Measurements from ENCODE around the gene ZNF710. TPM values are rescaled to one million over a fixed set of nuclear protein-coding genes. Genes with fewer than 3 reads are reported as not detected.
"Not testable (repeated sequence)": the region's sequence is repeated elsewhere in the genome, so short reads cannot be mapped to it uniquely, and the experiment has no call there.

ZNF710 gene
- total RNA-seq, 1 donor from 2014 or later = 25.2 TPM

DNA sequence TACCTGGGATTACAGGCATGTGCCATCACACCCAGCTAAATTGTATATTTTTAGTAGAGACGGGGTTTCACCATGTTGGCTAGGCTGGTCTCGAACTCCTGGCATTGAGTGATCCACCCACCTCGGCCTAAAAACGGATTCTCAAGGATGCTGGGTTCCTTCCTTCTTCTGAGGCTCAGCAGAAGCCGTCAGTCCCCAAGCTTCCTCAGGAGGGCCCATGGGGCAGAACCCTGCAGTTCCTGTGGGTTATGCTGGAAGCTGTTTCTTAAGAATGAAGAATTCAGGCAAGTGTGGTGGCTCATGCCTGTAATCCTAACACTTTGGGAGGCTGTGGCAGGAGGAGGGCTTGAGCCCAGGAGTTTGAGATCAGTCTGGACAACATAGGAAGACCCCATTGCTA lies 29.0 kb upstream of the ZNF710 start:
- TF ChIP-seq, protein P1, sequence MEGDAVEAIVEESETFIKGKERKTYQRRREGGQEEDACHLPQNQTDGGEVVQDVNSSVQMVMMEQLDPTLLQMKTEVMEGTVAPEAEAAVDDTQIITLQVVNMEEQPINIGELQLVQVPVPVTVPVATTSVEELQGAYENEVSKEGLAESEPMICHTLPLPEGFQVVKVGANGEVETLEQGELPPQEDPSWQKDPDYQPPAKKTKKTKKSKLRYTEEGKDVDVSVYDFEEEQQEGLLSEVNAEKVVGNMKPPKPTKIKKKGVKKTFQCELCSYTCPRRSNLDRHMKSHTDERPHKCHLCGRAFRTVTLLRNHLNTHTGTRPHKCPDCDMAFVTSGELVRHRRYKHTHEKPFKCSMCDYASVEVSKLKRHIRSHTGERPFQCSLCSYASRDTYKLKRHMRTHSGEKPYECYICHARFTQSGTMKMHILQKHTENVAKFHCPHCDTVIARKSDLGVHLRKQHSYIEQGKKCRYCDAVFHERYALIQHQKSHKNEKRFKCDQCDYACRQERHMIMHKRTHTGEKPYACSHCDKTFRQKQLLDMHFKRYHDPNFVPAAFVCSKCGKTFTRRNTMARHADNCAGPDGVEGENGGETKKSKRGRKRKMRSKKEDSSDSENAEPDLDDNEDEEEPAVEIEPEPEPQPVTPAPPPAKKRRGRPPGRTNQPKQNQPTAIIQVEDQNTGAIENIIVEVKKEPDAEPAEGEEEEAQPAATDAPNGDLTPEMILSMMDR (IDR thresholded peaks at IDR 0.05; ENCODE audit: partially characterized antibody, unreplicated experiment) = no peak
- Mint-ChIP-seq H3K4me1 (ENCODE audit: low read depth, unreplicated experiment) (no peaks in the 10 kb centered on the region), H3K27me3 (ENCODE audit: unreplicated experiment) (peaks cover 2% of the 10 kb centered on the region), H3K4me3 (ENCODE audit: unreplicated experiment) (no peak overlapping the region), H3K27ac (ENCODE audit: unreplicated experiment) (no peak overlapping the region), H3K36me3 (ENCODE audit: unreplicated experiment) (no peaks in the 10 kb centered on the region), H3K9me3 (ENCODE audit: unreplicated experiment) (peaks cover 2% of the 10 kb centered on the region)
- DNase-seq = no peak

DNA sequence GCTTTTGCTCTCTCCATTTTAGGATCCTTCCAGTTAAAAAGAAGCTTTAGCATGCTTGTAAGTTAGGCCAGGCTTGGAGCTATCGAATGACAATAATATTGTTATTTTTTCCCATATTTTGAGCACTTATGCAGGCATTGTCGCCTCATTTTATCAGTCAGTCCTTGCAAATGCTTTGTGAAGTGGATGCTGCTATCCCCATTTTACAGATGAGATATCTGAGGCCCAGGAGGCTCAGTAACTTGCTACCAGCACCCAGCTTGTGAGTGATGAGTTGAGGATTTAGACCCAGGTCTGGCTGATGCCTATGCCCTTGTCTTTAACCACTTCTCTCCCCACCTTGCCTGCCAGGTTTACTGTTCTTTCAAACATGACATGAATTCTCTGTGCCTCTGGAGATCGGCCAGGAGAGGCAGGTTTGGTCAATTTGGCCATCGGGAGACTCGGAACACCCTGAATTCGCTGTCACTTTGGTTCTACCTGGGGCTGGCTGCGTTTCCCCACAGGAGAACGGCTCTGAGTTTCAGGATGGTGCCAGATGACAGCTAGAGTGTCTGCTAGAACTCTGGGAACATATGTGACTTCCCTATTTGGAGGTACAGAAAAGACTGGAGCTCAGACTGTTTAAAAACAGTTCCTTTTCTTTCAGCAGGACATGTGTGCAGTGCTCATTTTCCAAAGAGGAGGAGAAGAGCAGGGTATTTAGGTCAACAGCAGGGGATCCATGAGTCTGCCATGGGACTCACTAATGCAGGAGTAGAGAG lies 25.5 kb upstream of the ZNF710 start:
- no peak for DNase-seq
- Mint-ChIP-seq H3K36me3 (ENCODE audit: unreplicated experiment) (no peaks in the 10 kb centered on the region), H3K4me3 (ENCODE audit: unreplicated experiment) (no peak overlapping the region), H3K9me3 (ENCODE audit: unreplicated experiment) (peaks cover 2% of the 10 kb centered on the region), H3K27me3 (ENCODE audit: unreplicated experiment) (peaks cover 2% of the 10 kb centered on the region), H3K27ac (ENCODE audit: unreplicated experiment) (no peak overlapping the region), H3K4me1 (ENCODE audit: low read depth, unreplicated experiment) (no peaks in the 10 kb centered on the region)
- TF ChIP-seq, protein P1 (IDR thresholded peaks at IDR 0.05; ENCODE audit: partially characterized antibody, unreplicated experiment) = no peak

DNA sequence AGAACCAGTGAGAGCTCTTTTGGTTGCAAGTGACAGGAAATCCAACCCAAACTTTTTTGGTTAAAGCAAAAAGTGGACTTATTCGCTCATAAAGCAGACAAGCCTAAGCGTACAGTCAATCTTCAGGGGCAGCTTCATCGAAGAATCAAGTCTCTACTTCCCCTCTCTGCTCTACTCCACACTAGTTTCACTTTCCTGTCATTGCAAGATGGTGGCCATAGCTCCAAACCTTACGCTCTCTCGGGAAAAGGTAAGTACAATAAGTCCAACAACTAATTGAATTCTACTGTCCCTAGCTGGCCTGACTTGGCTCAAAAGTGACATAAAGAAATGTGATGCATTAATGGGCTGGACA lies 24.9 kb upstream of the ZNF710 start:
- Mint-ChIP-seq H3K27me3 (ENCODE audit: unreplicated experiment) (peaks cover 2% of the 10 kb centered on the region), H3K4me3 (ENCODE audit: unreplicated experiment) (no peak overlapping the region), H3K9me3 (ENCODE audit: unreplicated experiment) (peaks cover 2% of the 10 kb centered on the region), H3K27ac (ENCODE audit: unreplicated experiment) (no peak overlapping the region), H3K4me1 (ENCODE audit: low read depth, unreplicated experiment) (no peaks in the 10 kb centered on the region), H3K36me3 (ENCODE audit: unreplicated experiment) (no peaks in the 10 kb centered on the region)
- TF ChIP-seq, protein P1 (IDR thresholded peaks at IDR 0.05; ENCODE audit: partially characterized antibody, unreplicated experiment) = no peak
- no peak for DNase-seq

- DNase-seq; H3K27ac Mint-ChIP-seq (ENCODE audit: unreplicated experiment); H3K4me1 Mint-ChIP-seq (ENCODE audit: low read depth, unreplicated experiment); H3K36me3 Mint-ChIP-seq (ENCODE audit: unreplicated experiment); H3K27me3 Mint-ChIP-seq (ENCODE audit: unreplicated experiment); H3K4me3 Mint-ChIP-seq (ENCODE audit: unreplicated experiment); H3K9me3 Mint-ChIP-seq (ENCODE audit: unreplicated experiment): not testable (repeated sequence)
Measured at GRCh38 chr15:89977836-89978235, 23.3 kb upstream of the ZNF710 start.

DNA sequence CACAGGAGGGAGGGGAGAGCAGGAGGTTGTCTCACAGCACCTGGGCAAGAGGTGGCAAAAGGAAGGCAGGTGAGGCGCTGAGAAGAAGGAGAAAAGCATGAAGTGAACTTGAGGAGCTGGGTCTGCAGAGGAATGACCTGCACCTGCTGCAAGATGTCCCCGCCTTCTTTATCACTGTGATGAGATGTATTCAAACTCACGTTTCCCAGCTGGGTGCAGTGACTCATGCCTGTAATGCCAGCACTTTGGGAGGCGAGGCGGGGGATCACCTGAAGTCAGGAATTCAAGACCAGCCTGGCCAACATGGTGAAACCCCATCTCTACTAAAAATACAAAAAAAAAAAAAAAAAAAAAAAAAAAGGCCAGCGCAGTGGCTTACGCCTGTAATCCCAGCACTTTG lies 22.2 kb upstream of the ZNF710 start:
- Mint-ChIP-seq H3K27me3 (ENCODE audit: unreplicated experiment) (peaks cover 2% of the 10 kb centered on the region), H3K36me3 (ENCODE audit: unreplicated experiment) (no peaks in the 10 kb centered on the region), H3K4me3 (ENCODE audit: unreplicated experiment) (no peak overlapping the region), H3K4me1 (ENCODE audit: low read depth, unreplicated experiment) (no peaks in the 10 kb centered on the region), H3K9me3 (ENCODE audit: unreplicated experiment) (peaks cover 6% of the 10 kb centered on the region), H3K27ac (ENCODE audit: unreplicated experiment) (no peak overlapping the region)
- TF ChIP-seq, protein P1 (IDR thresholded peaks at IDR 0.05; ENCODE audit: partially characterized antibody, unreplicated experiment) = no peak
- DNase-seq = no peak

All from glutamatergic neuron (in vitro differentiated cells).